Tibial nerve (tissue), 4 donors: ENCODE data around the gene SEMA6B. TPM values are rescaled to one million over a fixed set of nuclear protein-coding genes. Genes with fewer than 3 reads are reported as not detected.
A peak's percentile ranks its signal among the peaks of the same experiment; 100 is the strongest.
"Not testable (repeated sequence)": the region's sequence is repeated elsewhere in the genome, so short reads cannot be mapped to it uniquely, and the experiment has no call there.

ENCODE experiments used
- DNase-seq, 2 donors: peaks; one replicate each; pipeline ENCODE4 v3.0.0-alpha.2; 2019; ENCODE audit warnings: low spot score in 2 of 2
- H3K27ac ChIP-seq, 4 donors: fragments of 200-600 bp; sonication (generic) in 3 of 4; one replicate each; pipeline ENCODE4 v1.5.1; 2017 to 2019; ENCODE audit warnings: mild to moderate bottlenecking in 1 of 4
- H3K27me3 ChIP-seq, 2 donors: fragments of 200-600 bp; sonication (generic) in 1 of 2; one replicate each; pipeline versions ENCODE4 v1.5.1 to v1.6.0; 2017 to 2019
- H3K36me3 ChIP-seq, 3 donors: fragments of 200-600 bp; sonication (generic); one replicate each; pipeline ENCODE4 v1.5.1; 2018 to 2019
- H3K4me1 ChIP-seq, 4 donors: fragments of 200-600 bp; sonication (generic) in 3 of 4; one replicate each; pipeline ENCODE4 v1.5.1; 2017 to 2019
- H3K4me3 ChIP-seq, 4 donors: fragments of 200-600 bp; sonication (generic) in 3 of 4; one replicate each; pipeline ENCODE4 v1.5.1; 2017 to 2019; ENCODE audit warnings: mild to moderate bottlenecking in 1 of 4, moderate library complexity in 1 of 4
- H3K9me3 ChIP-seq, 4 donors: fragments of 200-600 bp; sonication (generic) in 3 of 4; one replicate each; pipeline ENCODE4 v1.5.1; 2017 to 2019
- EP300 ChIP-seq, 2 donors: sonication (generic); formaldehyde crosslinking; IDR thresholded peaks; one replicate each; pipeline ENCODE4 v1.6.1; 2017; ENCODE audit warnings: antibody characterized with exemption in 2 of 2, mild to moderate bottlenecking in 1 of 2
- POLR2A ChIP-seq, 2 donors: fragments of 450-650 bp; IDR thresholded peaks; one replicate each; pipeline ENCODE4 v1.6.1; 2017; ENCODE audit warnings: antibody characterized with exemption in 2 of 2, mild to moderate bottlenecking in 2 of 2, moderate library complexity in 2 of 2
- WGBS, 2 donors: methylation state at CpG; one replicate each; pipeline ENCODE4 v1.1.5; 2018; 5-methylcytosine and 5-hydroxymethylcytosine counted together
- total RNA-seq, 4 donors: library from RNA; depleted of rRNA; stranded (reverse); fragments of >200 nt; gene quantifications; one replicate each; pipeline ENCODE4 v1.1.0, GENCODE V29; 2016
- TF ChIP-seq, protein P1 (sequence below), 5 experiments: fragments of 200-600 bp in 3 of 5; fragments of 450-650 bp in 2 of 5; sonication (generic) in 3 of 5; IDR thresholded peaks; one replicate each; pipeline ENCODE4 v1.5.1; 2016 to 2019; ENCODE audit warnings: antibody characterized with exemption in 5 of 5, mild to moderate bottlenecking in 3 of 5, moderate library complexity in 2 of 5

The SEMA6B gene
- total RNA-seq, 4 donors from 2014 or later, result 1.5 to 18.6 (median 7.4) TPM

DNA sequence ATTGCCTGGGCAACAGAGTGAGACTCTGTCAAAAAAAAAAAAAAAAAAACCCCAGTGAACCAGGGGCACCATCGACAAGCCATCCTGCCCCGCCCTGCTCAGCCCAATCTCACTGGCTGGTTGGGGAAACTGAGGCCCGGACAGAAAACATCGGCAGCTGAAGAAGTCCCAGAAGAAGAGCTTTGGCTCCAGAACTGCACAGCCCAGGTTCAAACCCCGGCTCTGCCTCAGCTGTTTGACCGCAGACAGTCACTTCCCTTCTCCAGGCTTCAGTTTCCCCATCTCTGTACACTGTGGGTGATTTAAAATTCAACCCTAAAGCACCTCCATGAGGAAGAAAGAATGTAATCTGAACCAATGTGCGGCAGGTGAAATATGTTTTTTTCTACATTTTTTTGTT lies 9.4 kb upstream of the SEMA6B start:
- TF ChIP-seq, protein P1, sequence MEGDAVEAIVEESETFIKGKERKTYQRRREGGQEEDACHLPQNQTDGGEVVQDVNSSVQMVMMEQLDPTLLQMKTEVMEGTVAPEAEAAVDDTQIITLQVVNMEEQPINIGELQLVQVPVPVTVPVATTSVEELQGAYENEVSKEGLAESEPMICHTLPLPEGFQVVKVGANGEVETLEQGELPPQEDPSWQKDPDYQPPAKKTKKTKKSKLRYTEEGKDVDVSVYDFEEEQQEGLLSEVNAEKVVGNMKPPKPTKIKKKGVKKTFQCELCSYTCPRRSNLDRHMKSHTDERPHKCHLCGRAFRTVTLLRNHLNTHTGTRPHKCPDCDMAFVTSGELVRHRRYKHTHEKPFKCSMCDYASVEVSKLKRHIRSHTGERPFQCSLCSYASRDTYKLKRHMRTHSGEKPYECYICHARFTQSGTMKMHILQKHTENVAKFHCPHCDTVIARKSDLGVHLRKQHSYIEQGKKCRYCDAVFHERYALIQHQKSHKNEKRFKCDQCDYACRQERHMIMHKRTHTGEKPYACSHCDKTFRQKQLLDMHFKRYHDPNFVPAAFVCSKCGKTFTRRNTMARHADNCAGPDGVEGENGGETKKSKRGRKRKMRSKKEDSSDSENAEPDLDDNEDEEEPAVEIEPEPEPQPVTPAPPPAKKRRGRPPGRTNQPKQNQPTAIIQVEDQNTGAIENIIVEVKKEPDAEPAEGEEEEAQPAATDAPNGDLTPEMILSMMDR (IDR thresholded peaks at IDR 0.05), result no peak
- no peak for TF ChIP-seq POLR2A (IDR thresholded peaks at IDR 0.05)
- no peak for TF ChIP-seq EP300 (IDR thresholded peaks at IDR 0.05)
- no peaks in the 10 kb centered on the region for H3K36me3 ChIP-seq
- no peak overlapping the region for H3K4me3 ChIP-seq
- H3K27ac ChIP-seq, result no peak overlapping the region
- peaks cover 0 to 15% (median 0%) of the 10 kb centered on the region in 4 donors for H3K4me1 ChIP-seq
- peaks cover 0 to 6% of the 10 kb centered on the region in 2 donors for H3K27me3 ChIP-seq
- 78 to 81% methylated on average over 7 of the region's 7 CpGs for WGBS, 2 donors
- DNase-seq, result no peak
- no peaks in the 10 kb centered on the region for H3K9me3 ChIP-seq

DNA sequence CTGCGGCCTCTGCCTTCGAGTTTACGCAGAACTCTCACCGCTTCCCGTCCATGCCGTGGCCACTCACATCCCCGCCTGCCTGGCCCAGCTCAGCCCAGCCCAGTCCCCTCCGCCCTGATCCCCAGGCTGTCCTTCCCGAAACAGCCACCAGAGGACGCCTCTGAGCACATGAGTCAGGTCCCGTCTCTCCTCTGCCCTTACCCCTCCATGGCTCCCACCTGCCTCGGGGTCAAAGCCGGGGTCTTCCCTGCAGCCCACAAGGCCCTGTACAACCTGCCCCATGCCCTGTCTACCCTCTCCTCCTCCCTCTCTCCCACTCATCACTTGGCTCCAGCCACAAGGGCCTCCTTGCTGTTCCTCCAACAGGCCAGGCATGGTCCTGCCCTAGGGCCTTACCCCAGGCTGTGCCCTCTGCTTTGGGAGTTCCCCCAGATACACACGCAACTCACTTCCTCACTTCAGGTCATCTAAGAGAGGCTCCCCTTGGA lies 8.1 kb upstream of the SEMA6B start:
- no peak for TF ChIP-seq POLR2A (IDR thresholded peaks at IDR 0.05)
- no peak for TF ChIP-seq EP300 (IDR thresholded peaks at IDR 0.05)
- TF ChIP-seq, protein P1 (IDR thresholded peaks at IDR 0.05), result peak; percentile 51 to 86 (median 72)
- no peak overlapping the region for H3K27ac ChIP-seq

DNA sequence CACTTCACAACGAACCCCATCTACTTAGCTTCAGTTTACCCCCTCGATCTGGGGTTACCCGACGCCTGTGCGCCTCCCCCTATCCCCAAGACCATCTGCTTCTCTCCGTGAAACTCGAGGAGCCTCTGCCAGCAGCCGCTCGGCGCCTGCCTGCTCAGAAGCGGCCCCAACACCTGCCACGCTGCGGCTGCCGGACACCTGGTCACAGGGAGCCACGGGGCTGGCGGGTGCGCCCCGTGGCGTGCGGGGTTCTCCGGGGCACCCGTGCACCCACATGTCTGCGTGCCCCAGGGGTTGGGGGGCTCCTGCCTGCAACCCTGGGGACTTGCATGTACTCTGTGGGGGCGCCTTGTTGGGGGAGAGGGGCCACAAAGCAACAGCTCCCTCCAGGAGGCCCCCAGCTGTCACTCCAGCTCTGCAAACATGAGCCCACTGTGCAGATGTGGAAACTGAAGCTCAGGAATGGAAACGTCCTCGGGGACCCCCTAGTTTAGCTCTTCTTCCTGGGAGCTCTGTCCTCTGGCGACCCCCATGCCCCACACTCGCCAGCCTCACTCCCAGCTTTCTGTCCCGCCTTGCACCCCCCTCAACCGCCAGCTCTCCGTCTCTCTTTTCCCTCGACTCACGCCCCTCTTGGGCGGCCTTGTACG lies 7.0 kb upstream of the SEMA6B start:
- Histone ChIP-seq H3K27me3 (no peaks in the 10 kb centered on the region), H3K4me1 (peaks cover 0 to 14% (median 0%) of the 10 kb centered on the region in 4 donors), H3K36me3 (no peaks in the 10 kb centered on the region), H3K27ac (peak overlapping the region in 1 of 4 donors; percentile 28), H3K9me3 (no peaks in the 10 kb centered on the region), H3K4me3 (no peak overlapping the region)
- TF ChIP-seq POLR2A (IDR thresholded peaks at IDR 0.05) (no peak), EP300 (IDR thresholded peaks at IDR 0.05) (no peak)
- TF ChIP-seq, protein P1 (IDR thresholded peaks at IDR 0.05), result no peak
- WGBS, 2 donors, result 87 to 89% methylated on average over 24 to 25 of the region's 35 CpGs
- no peak for DNase-seq

More for the DNA sequence above, 8.1 kb upstream of the SEMA6B start:
- 39 to 45% methylated on average over 14 of the region's 14 CpGs for WGBS, 2 donors
- Histone ChIP-seq H3K9me3 (no peaks in the 10 kb centered on the region), H3K36me3 (no peaks in the 10 kb centered on the region), H3K4me3 (no peak overlapping the region), H3K27me3 (no peaks in the 10 kb centered on the region), H3K4me1 (peaks cover 0 to 15% (median 0%) of the 10 kb centered on the region in 4 donors)
- DNase-seq, result peak; percentile 37 to 74

DNA sequence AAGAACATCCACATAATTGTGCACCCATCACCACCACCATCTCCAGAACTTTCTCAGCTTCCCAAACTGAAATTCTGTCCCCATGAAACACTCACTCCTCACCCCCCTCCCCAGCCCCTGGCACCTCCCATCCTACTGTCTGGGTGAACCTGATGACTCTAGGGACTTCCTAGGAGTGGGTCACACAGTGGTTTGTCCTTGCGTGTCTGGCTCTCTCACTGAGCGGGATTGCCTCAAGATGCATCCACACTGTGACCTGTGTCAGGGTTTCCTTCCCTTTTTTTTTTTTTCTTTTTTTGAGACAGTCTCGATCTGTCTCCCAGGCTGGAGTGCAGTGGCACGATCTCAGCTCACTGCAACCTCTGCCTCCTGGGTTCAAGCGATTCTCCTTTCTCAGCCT lies 4.1 kb upstream of the SEMA6B start:
- not testable (repeated sequence) for H3K27ac ChIP-seq, H3K36me3 ChIP-seq, H3K9me3 ChIP-seq, DNase-seq, H3K27me3 ChIP-seq, H3K4me3 ChIP-seq
- 64 to 82% methylated on average over 5 of the region's 5 CpGs for WGBS, 2 donors
- H3K4me1 ChIP-seq, result peaks cover 0 to 11% (median 0%) of the 10 kb centered on the region in 4 donors

DNA sequence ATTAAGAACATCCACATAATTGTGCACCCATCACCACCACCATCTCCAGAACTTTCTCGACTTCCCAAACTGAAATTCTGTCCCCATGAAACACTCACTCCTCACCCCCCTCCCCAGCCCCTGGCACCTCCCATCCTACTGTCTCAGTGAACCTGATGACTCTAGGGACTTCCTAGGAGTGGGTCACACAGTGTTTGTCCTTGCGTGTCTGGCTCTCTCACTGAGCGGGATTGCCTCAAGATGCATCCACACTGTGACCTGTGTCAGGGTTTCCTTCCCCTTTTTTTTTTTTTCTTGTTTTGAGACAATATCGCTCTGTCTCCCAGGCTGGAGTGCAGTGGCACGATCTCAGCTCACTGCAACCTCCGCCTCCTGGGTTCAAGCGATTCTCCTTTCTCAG lies 2.6 kb upstream of the SEMA6B start:
- not testable (repeated sequence) for H3K27ac ChIP-seq, H3K4me1 ChIP-seq, H3K27me3 ChIP-seq, DNase-seq, H3K4me3 ChIP-seq, H3K36me3 ChIP-seq, H3K9me3 ChIP-seq
- WGBS, 2 donors, result 64 to 79% methylated on average over 7 of the region's 7 CpGs
